MV-4-11 (cell line): Measurements from ENCODE around the gene ADAM19.
A peak's percentile ranks its signal among the peaks of the same experiment; 100 is the strongest.
"Not testable (repeated sequence)": the region's sequence is repeated elsewhere in the genome, so short reads cannot be mapped to it uniquely, and the experiment has no call there.

ENCODE experiments used
- DNase-seq: peaks from one replicate; lab custom pipeline; 2025; lab: John Stamatoyannopoulos, UW

ADAM19 gene

DNA sequence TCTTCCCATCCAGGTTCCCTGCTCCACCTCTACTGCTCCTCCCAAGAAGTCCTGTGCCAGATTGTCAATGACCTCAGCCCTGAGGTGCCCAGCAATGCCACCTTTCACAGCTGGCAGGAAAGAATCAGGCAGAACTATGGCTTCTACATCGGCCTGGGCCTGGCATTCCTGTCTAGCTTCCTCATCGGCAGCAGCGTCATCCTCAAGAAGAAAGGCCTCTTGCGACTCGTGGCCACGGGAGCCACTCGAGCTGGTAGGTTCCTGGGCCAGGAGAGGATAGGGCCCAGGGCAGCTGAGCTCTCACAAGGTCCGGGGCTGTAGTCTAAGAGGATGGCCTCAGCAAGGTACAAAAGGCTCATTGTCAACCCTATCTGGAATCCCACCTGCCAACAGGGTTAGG lies 112.5 kb downstream of the ADAM19 start:
- no peak for DNase-seq

DNA sequence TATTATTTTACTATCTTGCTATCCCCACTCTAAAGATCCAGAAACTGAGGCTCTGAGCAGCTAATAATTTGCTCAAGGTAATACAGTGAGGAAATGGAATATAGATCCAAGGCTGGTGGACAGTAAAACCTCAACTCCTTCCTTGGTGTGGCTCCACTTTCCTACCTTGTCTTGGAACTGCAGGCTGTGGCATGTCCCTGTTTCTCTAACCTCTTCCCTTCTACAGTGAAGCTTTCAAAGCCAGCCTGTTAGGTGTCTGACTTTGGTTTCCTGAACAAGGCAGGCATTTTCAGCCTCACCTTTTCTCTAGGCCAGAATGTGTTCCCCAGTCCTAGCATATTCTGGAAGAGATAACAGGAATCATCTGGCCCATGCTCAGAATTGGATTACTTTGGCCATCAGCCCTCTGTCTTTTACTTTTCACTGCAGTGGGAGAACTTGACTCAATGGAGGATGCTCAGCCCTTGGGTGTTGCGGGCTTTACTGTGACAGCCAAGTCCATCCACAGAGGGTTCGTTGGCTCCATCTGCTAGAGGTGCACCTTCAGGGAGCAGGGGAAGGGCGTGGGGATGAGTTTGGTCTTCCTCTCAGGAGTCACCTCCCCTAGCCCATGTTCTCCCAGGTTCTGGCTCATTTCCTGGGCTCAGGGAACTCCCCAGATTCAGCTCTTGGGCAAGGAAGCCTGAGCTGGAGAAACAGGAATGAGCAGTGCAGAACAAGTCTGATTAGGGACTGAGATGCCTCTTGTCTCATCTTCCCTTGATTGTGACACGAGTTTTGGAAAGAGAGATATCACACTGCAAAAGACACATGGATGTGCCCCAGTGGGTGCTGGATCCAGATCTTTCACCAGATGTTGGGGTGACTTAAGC lies 114.4 kb downstream of the ADAM19 start:
- DNase-seq = no peak

DNA sequence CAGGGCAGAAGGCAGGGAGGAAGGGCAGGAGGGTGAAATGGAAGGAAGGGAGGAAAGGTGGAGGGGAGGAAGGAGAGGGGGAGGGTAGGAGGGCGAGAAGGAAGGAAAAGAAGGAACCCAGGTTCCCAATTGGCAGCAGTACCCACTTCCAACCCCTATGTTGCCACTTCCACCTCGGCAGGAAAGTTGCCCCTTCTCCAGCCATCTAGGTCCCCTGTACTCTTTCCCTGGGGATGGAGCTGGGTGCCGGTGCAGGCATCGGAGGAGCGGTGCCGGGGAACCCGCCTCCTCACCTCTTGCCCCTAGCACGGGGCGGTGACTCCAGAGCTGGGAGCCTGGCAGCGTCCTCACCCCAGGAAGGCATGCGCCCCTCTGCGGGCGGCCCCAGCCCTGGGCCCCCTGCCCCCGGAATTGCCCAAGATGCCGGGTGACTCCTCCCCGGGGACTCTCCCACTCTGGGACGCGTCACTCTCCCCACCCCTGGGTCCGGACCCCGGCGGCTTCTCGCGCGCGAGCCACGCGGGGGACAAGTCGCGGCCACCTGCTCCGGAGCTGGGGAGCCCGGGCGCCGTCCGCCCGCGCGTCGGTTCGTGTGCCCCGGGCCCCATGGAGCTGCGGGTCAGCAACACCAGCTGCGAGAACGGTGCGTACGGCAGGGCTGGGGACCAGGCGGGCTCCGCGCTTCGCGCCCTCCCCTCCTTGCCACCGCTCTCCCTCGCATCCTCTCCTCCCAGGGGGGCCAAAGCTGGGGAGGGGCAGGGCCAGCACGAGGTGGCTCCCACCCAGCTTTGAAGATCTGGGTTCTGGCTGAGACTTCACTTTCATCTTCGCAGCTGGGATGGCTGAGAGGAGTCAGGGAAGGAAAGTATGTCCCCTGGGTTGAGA lies 115.6 kb downstream of the ADAM19 start, which contains the start of gene NIPAL4:
NIPAL4 (plus strand) TSS at position 499 of the 885 bp plus-strand sequence; CDS start at position 607, 108 bp downstream.
- DNase-seq = no peak

DNA sequence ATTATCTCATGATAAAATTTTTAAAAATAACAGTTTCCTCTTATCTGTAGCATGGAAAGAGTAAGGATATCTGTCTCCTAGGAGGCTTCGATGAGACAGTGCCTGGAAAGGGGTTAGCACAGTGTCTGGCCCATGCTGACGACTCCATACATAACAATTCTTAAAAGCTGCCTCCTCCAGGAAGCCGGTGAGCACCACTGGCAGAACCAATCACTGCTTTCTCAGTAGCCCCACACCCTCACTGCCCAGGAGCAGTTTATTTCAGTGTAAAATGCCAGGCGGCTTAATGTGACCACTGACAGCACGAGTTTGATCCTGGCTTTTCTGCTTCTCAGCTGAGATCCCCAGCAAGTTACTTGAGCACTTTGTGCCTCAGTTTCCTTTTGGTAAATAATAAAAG lies 116.7 kb downstream of the ADAM19 start:
- DNase-seq = no peak

DNA sequence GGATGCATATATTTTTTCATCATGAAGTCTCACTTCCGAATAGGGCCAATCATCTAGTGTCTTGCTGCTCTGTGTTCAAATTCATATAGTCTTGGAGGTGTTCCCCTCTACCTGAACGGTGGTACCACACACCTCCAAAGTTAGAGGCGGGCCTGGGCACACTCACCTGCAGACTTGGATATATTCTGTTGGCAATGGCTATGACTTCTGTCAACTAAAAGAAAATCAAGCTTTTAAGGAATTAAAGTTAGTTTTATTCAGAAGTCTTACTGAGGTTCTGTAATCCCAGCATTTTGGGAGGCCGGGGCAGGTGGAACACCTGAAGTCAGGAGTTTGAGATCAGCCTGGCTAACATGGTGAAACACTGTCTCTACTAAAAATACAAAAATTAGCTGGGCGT lies 118.2 kb downstream of the ADAM19 start:
- DNase-seq = no peak

DNA sequence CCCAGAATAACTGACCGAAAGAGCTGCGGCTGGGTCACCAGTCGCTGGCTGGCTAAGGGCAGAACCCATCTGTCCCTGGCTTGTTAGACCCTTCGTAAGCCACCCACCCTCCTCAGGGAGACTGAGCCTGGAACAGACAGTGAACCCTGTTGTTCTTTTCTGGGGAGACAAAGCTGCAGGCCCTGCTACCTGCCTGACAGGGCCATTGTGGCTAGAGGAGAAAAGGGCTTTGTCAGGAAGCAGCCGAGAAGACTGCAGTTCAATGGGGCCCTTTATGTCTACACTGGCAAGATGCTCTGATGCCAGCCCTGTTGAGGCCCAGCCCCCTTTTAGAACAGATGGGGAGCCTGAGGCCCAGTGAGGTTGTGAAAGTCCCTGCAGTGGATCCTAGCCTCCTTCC lies 119.3 kb downstream of the ADAM19 start:
- no peak for DNase-seq

DNA sequence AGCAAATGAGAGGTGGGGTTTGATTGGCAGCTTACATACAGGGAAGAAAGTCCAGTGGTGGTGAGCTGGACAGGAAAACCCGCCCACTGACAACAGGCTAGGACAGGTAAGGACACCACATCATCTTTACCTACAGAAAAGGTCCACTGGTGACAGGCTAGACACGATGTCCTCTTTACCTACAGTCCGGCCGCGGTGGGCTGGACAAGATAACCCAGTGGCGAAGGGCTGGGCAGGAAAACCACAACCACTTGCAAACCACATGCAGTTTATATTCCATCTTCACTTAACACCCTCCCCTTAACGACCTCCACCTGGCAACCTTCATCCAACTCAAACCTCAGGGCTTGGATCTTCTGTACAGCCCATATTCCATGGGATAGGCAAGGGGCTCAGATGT lies 120.5 kb downstream of the ADAM19 start:
- no peak for DNase-seq

DNA sequence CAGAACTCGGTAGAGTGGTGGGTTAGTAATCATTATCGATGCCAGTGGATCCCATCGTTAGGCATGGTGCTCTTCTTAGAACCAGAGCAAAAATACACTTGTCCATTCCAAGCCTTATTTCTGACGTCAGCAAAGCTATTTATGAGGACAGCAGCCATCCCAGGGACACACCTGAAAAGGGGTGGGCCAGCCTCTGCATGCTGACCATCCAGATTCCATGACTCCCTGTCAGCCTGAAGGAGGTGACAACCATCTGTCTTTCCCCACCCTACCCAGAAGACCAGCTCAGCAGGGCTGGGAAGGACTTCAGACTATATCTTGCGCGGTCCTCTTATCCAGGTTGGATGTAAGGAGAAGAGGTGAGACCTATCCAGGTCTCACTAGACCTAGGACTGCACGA lies 121.3 kb downstream of the ADAM19 start:
- DNase-seq = no peak

DNA sequence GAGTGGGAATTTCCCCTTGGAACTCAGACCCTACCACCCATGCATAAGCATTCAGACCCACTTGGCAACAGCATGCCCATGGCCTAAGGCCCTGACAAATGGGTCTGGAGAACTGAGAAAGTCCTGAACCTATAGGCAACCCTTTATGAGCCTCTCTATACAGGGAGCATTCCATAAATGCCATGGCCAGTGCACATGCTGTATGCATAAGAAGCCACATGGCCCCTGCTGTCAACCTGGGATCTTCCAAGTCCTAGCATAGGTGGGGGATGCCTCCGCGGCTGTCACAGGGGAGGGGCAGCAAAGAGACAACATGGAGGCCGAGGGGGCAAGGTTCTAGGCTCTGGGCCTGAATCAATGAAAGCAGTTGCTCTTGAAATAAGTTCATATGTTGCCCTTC lies 123.8 kb downstream of the ADAM19 start:
- DNase-seq = no peak

DNA sequence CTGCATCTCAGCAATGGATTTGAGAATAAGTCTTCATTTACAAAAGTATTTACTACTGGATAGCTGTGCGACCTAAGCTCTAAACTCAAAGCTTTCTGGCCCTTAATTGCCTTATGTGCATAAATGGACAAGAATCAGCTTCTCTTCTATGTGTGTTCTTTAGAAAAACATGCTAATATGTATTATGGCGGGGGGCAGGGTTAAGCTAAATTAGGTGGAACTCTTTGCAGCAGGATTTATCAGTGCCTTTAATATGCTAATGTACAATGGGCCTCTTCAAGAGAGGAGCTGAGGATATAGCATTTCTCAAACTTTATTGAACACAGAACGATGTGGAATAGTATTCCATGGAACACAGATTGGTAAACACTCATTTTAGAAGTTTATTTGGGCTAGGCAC lies 125.6 kb downstream of the ADAM19 start:
- no peak for DNase-seq

DNA sequence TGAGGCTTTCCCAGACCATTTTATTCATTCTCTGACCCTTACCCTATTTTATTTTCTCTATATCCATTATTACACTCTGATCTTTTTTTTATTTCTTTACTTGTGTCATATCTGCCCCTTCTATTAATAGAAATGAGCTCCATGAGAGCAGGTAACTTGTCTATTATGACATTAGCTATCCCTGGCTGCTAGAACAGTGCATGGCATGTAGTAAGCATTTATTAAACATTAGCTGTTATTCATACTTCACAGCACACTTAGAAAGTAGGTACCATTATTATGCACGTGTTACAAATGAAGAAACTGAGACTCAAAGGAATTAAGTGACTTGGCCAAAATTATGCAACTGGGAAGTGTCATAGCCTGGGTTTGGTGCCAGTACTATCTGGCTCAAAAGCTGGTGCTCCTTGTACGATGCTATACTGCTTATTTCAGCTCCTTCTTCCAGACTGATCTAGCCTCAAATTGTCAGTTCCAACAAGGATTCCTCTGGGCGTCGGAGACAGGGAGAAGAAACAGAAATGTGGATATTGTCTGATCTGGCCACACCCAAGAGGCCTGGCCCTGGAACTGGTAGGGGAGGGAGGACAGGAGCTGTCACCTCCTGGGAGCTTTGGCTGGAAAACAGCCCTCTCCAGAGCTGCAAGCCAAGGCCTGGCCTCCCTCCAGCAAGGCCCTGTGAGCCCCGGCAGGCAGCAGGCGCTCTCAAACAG lies 126.4 kb downstream of the ADAM19 start:
- DNase-seq = no peak

DNA sequence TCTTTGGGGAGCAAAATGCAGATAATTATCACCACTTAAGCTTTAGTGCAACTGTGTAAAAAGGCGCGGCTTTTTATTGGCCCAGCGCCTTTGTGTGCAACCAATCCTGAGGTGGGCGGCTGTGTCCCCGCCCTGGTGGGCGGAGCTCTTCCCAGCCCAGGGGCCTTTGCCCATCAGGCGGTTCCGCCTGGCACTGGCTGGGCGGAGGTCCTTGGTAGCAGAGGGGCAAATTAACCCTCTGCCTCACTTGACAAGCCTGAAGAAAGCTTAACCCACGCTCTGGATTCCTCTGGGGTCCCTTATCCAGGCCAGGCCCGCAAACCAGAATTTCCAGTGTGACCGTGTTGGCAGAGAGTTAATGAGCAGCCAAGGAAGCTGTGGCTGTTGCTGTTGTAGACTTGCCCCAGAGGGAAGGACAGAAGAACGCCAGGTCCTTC lies 128.4 kb downstream of the ADAM19 start:
- DNase-seq = no peak

DNA sequence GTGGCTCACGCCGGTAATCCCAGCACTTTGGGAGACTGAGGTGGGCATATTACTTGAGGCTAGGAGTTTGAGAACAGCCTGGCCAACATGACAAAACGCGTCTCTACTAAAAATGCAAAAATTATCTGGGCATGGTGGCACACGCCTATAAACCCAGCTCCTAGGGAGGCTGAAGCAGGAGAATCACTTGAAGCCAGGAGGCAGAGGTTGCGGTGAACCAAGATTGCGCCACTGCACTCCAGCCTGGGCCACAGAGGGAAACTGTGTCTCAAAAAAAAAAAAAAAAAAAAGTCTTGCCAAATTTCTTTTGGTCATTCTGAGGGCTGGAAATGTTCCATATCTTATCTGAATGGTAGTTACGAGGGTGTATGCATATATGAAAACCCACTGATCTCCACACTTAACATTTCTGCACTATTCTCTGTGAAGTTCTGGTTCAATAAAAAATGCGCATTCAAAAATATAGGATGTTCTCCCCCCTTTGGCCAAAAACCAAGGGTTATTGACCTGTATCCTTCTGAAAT lies 129.1 kb downstream of the ADAM19 start:
- peak; percentile 63 for DNase-seq

DNA sequence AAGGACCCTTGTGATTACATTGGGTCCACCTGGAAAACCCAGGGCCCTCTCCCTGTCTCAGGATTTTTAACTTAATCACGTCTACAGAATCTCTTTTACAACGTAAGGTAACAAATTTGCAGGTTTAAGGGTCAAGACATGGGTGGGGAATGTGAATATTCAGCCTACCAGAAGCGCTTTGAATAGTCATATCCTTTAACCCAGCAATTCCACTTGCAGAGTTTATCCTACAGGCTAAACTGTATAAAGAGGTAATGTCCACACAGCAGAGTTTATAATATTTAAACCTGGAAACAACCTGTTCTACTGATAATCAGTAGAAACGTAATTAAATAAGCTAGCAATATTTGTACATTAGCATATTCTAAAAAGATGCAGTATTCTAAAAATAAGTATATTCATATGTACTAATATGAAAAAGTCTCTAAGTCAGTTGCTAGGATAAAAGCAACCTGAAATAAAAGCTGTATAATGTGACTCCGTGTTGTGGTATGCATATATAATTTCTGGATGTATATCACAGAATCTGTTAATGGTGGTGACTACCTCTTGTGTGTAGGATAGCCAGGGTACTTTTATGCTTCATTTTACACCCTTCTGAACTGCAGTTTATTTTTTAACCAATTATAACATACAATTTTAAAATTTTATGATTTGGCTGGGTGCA lies 129.7 kb downstream of the ADAM19 start:
- no peak for DNase-seq

DNA sequence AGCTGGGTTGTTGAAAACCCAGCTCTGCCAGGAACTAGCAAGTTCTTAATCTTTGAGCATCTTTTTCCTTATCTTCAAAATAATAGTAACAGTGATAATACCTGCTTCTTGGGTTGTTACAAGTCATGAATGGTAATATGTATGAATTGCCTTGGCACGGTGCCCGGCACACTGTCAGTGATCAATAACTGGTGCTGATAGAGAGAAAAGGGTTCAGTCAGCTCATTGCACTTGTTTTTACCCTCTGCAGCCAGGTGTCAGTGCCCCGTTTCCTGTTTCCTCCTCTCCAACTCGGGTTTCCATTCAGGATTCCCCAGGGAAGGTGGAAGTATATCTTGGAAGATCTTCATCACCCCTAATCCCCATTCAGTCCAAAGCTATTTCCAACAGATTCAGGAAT lies 131.4 kb downstream of the ADAM19 start:
- no peak for DNase-seq

DNA sequence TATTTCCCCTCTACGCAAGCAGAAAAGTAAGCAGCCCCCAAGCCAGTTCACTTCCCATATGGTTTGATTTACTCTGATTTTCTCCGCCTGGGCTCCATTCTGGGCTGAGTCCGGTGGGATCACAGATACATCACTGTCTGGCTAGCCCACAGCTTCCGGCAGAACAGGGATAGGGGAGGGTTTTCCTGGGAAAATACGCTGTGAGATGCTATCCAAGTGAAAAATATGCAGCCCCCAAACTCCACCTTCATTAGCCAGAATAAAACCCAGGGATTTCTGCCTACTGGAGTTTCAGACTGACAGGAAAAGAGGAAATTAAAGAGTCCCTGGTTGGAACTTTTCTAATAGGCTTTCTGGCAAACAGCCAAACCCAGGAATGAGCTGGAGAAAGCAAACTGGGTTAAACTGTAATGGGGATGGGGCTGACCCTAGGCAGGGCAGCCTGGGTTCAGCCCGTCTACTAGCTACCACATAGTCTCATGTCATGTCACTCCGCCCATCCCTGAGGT lies 132.5 kb downstream of the ADAM19 start:
- DNase-seq = no peak

DNA sequence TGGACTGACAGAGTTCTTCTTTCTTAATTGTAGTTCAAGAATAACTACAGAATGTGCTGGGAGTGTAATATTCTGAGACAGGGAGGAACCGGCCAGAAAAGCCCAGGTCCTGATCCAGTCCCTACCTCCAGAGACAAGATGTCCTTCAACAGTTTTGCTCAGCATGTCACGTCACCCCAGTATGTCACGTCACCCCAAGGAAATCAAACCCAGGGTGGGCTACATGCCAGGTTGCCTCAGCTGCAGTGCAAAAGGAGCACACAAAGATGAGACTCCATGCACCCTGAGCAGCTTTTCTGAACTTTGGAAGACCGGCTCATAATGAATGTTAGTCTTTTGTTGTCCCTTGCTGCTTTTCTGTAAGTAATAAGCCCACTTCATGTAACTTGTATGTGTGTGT lies 141.5 kb downstream of the ADAM19 start:
- DNase-seq = no peak

DNA sequence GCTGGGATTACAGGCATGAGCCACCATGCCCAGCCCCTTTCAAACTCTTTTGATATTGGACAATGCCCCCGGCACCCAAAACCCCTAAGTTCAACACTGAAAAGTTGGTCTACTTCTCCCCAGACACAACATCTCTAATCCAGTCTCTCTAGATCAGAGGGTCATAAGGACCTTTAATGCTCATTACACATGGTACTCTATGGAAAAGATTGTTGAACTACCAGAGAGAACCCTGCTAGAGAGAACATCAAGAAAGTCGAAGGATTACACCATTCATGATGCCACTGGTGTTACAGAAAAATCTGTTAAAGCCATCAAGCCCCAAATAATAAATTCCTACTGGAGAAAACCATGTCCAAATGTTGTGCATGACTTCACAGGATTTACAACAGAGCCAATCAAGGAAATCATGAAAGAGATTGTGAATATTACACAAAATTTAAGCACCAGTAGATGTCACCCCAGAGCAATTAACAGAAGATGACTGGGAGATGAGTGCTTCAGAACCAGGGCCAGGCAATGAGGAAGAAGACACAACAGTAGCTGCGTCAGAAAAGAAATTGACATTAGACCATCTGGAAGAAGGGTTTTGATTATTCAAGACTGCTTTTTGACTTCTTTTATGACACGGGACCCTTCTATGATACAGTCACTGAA lies 143.9 kb downstream of the ADAM19 start:
- peak; percentile 68 for DNase-seq

DNA sequence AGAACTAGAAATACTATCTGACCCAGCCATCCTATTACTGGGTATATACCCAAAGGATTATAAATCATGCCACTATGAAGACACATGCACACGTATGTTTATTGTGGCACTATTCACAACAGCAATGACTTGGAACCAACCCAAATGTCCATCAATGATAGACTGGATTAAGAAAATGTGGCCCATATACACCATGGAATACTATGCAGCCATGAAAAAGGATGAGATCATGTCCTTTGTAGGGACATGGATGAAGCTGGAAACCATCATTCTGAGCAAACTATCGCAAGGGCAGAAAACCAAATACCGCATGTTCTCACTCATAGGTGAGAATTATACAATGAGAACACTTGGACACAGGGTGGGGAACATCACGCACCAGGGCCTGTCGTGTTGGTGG lies 145.7 kb downstream of the ADAM19 start:
- not testable (repeated sequence) for DNase-seq
